Amniotic stem cell (primary cell): ENCODE data around the gene SORCS2.

ENCODE experiments used
- DNase-seq: peaks from one replicate; lab custom pipeline; 2025; lab: John Stamatoyannopoulos, UW

The SORCS2 gene

DNA sequence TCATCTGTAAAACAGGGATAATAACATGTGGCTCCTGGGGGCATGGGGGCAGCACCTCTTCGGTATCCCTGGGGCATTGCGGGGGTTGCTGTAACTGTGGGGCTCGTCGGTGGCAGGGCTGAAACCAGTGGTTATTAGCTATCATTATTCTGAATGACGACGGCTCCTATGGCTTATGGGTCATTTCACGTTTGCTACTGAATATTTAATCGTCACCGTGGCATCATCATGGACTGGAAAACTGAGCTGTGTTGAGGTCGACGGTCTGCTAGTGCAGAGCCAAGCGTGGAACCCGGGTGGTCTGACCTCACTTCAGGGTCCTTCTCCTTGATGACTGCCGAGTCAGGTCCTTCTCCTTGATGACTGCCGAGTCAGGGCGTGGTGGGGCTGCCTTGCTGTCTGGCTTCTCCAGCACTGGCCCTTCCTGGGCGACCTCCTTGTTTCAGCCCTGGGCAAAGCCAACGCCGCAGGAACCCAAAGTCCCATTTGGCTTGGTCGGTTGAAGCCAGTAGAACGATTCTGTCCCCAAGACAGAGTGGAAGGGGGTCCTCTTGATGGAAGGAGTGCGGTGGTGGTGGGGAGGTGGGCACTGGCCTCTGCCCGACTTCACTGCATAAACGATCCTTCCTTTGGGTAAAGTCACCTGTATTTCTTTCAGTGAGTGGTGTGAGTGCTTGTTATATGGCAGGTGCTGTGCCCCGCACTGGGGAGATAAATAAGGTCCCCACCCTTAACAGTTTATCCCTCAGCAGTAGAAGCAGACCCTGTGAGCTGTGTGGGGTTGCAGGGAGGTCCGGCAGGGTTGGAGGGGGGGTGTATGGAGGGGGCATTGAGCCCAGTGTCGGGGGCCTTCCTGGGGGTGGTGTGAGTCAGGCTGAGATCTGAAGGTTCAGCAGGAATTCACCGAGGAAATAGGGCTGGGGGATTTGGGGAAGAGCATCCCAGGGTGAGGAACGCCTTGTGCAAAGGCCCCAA lies 201.6 kb downstream of the SORCS2 start:
- no peak for DNase-seq

DNA sequence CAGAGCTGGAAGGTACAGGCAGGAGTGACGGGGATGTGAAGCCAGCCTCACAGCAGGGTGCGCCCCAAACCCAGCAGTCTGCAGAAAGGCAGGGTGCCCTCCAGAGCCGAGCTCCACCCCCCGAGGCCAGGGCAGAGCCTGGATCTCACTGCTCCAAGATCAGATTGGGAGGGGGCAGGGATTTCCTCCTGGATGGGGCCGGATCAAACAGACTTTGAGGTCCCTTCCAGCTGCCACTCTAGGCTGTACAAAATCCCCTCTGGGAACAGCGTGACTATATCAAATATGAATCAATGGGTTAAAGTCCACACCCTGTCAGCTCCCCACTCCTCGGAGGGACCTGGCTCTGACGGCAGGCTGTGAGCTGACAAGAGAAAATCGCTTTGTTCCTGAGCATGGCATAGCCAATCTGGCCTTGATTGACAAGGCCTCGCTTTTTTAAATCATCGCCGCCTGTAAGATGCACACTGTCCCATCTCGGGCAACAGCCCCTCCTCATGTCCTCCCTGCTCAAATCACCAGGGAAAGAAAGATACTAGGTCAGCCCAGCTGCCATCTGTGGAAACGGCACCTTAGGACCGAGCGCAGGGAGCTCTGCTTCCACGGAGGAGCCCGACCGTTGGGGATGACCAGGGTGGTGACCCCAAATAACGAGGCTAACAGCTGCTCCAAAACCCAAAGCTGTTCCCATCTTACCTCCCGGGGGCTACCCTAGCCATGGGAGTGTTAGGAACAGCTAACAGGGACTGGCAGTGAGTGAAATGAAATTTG lies 202.5 kb downstream of the SORCS2 start:
- no peak for DNase-seq

DNA sequence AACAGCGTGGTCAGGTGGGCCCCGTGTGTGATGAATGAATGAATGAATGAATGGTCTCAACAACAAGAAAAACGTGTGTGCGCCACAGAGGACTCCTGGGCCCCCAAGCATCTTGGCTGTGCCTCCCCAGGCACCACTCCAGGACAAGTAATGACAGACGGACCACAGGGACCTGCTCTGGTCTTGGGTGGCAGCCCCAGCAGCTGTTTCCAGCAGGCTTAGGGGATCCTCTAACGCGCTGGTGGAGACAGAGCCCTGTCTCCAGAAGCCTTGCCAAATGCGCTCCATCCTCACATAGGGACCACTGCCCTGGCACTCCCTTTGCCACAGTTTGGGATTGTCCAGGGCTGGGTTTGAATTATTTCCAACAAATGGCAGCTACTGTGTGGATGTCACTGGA lies 203.3 kb downstream of the SORCS2 start:
- no peak for DNase-seq

DNA sequence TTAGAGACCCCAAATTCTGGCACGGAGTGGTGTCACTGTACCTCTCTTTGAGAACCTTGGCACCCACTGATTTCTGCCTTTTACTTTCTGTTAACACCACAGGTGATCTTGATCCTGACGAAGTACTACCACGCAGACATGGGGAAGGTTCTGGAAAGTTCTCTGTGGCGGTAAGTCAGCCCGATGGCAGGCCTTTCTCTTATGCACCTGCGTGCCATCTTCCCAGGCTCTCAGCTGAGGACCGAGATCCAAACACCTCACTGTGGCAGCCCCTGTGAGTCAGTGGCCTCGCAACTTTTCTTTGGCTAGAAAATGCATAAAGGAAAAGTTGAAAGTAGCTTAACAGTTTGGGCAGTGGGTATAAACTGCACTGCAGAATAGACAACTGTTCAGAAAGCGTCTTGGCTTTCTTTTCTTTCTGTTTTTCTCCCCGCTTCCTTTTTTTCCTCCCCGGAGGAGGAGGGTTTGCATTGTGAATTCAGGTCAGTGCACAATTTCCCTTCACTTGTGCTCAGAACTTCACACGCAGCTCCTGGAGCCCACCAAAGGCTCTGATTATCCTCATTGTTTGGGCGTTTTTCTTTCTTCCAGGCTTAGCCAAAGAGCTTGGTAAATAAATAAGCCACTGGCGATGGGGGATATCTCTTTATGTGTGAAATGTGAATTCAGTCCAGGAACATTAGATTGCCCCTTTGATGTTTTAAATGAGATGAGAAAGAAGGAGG lies 204.0 kb downstream of the SORCS2 start:
- no peak for DNase-seq

DNA sequence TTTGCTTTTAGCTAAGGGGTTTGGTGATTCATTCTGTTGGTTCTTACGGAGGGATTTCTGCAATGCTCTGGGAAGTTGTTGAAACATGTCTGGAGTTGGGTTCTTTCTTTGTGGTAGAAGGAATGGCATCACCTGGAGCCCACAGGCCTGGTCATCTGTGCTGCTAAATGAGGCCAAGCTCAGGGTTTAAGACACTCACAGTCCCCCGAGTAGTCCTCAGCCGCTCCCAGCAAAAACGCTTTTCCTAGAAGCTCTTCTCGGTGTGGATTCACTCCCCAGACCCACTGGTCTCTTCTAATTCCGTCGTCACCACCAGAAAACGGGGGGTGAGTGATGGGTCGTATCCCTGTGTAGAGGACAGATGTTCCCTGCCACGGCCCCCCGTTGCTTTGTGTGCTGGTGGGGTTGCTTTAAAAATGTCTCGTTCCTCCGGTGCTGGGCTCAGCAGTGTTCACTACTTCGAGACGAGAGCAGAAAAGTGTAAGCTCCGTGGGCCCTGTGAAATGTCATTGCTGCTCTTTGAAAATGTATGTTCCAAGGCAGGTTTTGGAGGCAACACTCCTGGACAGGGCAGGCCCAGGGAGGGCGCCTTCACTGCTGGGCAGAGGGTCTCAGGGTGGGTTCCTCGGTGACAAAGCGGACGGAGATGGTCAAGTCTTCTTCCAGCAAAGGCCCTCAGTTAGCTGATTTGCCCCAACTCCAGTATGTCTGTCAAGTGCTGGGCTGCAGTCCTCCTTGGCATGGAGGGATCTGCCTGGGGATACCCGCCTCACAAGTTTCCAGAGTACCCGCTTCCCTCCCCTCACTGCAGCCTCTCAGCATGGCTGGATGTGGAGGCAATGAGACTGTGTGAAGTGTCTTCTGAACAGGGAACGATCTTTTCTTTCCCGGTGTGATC lies 205.1 kb downstream of the SORCS2 start:
- no peak for DNase-seq

DNA sequence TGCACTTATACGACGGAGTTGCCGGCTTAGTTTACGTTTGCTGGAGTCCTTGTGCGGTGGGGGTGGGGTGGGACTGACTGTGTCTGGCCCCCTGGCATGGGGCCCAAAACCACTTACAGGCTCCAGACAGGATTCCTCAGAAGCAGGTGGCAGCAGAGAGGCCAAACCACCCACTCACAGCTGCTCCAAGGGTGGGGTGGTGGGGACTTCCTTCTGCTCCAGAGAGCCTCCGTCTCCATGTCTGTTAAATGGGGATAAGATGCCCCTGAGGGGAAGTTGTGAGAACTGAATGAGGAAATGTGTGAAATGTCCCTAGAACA lies 205.7 kb downstream of the SORCS2 start:
- no peak for DNase-seq

DNA sequence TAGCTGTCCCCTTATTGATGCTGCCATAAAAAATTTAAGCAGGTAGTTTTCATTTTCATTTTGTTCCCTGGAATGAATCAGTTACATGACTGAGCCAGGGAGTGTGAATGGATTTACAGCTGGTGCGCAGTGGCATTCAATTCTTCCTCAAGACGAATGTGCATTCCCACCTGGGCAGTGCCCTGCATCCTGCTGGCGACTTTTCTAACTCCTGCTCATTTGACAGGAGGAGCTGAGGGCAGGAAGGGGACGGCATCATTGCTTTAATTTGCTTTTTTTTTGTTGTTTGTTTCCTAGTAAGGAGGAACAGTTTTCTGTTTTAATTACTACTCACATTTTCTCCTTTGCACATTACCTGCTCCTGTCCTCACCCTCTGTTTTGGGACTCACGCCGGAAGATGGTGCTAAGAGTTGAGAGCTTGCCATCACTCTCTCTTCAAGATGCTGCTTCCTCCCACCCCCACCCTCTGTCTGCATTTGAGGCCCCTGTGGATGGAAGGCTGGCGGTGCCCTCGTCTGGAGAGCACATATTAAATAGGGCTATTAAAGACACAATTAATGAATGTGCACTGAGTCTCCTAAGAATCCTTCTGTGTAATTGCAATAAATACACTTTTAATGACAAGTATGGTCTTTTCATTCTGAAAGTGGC lies 206.6 kb downstream of the SORCS2 start:
- no peak for DNase-seq

DNA sequence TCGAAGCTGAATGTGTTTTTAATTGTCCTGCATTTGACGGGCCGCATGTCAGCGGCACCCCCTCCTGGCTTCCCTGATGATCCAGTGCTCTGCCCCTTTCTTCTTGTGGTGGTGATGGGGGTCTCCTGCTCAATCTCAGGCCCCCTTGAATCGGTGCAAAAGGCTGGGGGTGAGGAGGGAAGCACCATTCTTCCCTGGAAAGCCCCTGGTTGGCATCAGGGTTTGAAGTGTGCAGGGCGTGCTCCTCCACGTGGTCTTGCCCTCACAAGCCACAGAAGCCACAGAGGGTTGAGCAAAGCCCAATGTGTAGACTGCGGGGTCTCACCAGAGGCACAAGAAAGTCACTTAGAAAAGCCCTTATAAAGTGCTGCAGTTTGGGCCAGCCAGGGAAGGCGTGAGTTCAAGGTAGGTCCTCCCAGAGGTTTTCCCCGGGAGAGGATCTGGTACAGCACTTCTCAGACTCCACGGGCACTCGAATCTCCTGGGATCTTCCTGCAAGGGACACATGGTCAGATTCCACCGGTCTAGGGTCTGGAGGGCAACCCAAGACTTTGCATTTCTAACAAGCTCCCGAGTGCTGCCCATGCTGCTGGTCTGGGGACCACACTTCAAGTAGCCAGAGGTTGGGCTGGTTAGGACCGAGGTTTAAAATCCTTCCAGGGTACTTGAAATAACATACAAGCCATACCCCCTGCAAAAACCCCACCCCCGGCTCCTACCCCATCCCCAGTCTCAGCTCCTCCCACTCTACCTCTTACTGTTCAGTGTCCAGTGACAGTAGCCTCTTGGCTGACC lies 207.3 kb downstream of the SORCS2 start:
- no peak for DNase-seq

DNA sequence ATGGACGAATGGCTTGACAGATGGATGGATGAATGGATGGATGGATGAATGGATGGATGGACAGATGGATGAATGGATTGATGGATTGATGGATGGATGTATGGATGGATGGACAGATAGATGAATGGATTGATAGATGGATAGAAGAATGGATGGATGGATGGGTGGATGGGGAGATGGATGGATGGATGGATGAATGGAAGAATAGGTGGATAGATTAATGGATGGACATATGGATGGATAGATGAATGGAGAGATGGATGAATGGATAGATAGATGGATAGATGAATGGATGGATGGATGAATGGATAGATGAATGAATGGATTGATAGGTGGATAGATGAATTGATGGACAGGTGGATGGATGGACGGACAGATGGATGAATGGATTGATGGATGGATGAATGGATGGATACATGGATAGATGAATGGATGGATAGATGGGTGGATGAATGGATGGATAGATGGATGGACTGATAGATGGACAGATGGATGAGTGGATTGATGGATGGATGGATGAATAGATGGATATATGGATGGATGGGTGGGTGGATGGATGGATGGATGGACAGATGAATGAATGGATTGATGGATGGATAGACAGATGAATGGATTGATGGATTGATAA lies 208.4 kb downstream of the SORCS2 start:
- no peak for DNase-seq

DNA sequence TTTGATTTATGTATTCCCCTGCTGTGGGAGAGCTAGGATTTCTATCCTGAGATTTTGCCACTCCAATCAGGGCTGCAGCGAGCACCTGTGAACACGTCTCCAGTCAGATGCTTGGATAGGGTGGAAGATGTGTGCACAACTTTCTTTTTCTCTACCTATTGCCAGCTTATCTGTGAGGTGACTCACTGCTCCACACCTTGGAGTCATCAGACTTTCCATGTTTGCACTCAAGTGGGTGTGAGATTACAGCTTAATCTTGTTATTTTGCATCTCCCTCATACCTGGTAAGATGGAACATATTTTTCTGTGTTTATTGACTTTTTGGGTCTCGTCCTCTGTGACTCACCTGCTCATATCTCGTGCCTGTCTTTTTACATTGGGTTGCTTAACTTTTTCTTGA lies 210.2 kb downstream of the SORCS2 start:
- DNase-seq, result no peak

DNA sequence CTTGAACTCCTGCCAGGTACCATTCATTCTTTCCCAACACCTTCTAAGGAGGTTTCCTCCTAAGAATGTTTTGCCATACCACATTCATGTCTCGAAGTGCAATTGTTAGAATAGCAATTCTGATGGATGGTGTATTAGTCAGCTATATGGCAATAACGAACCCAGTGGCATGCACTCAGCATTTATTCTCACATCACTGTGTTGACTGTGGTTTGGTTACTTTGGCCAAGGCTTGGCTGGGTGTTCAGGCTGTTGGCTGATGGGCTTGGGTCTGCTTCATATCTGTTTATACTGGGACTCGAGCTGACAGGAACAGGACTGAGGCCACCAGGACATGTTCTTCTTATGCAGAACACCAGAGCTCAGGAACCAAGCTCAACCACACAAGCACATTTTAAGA lies 210.7 kb downstream of the SORCS2 start:
- DNase-seq, result no peak

DNA sequence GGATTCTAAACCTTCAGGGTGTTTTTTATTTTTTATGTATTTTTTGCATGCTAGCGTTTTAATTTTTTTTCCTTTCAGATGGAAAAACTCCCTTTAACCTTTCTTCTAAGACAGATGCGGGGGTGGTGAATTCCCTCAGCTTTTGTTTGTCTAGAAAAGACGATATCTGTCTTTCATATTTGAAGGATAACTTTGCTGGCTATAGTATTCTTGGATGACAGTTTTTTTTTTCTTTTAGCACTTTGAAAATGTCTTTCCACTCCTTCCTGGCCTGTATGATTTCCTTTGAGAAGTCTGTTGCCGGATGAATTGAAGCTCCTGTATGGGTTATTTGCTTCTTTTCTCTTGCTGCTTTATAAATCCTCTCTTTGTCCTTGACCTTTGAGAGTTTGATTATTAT lies 215.8 kb downstream of the SORCS2 start:
- no peak for DNase-seq

DNA sequence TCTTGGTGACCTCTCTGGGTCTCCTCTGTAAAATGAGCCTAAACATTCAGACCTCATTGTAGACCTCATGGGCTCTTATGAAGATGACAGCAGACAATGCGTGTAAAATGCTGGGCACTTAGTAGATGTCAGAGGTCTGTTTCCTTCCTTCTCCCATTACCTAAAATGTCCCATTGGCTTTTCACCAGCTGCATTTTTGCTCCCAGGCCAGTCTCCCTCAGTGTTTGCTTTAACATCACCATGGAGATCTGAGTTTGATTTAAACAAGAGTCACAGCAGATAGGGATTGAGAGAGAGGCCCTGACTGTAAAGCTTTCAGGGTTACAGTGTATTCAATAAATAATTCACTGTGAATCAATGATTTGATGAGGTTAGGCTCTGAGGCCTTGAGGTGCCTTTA lies 218.1 kb downstream of the SORCS2 start:
- DNase-seq, result no peak

DNA sequence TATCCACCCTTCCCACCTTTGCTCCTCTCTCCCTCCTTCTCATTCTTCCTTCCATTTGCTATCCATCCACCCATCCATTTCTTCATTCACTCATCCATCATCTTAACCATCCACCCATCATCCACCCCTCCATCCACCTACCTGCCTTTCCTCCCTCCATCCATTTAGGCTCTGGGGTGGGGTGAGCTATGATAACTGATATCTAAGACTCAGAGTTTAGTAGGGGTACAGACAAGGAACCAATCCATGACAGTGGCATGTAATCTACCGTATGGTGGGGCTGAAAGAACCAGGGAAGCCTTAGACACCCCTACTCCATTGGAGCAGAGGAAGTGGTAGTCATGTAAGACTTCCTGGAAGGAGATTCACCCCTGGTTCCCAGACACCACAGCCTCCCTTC lies 219.2 kb downstream of the SORCS2 start:
- no peak for DNase-seq

DNA sequence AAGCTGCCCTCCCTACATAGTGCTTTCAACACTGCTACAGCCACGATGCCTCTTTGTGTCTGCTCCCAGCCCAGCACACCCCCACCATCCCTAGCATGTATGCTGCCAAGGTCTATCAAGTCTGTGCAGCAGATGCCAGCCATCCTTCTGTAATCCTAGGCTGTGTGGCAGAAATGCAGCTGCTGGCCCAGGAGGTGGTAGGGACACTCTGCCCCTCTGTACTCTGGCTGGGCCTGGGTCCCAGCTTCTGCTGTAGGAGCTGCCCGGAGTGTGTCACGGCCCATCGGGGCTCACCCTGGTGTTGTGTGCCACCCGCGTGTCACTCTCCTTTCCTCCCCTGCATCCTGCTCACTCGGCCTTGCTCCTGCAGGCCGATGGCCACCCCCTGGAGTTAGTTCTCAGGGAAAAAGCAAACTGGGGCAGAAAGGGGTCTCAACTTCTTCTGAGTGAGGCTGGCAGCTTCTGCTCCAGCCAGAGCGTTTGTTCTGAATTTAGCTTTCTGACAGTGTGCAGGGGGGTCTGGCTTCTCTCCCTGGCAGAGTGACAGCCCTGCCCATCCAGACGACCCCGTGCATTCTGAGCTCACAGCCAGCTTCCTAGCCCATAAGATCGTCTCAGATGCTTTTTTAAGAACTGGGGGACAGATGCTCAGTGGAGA lies 219.7 kb downstream of the SORCS2 start:
- DNase-seq, result no peak

DNA sequence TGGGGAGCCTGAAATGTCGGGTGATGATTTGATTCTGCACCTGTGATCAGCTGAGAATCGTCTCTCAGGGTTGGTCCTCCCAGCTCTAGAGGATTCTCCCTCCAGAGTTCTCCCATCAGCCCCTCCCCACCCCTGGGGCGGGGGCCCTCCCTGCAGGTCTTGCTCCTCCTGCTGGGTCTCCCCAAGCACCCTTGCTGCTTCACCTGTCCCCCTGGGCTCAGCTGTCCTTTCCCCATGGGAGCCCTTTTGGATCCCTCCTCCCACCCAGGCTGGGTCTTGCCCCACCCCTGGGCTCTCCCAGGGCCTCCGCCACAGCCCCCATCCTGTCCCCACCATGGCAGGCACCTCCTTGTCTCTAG lies 220.2 kb downstream of the SORCS2 start:
- DNase-seq, result no peak

DNA sequence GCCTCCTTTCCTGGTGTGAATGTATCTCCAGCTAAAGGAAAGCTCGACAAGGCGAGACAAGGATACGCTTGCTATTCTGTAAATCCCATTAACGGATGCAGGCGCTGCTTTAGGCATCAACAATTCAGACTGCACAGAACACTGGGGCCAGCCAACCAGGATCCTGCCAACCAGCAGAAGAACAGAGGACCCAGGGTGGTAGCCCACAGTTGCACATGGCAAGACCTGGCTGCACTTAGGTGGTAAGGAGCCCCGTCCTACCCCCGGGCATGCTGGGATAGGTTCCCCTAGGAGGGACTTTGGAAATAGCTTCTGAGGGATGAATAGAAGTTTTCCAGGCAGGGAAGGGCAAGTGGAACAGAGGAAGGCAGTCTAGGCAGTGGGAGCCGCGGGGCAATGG lies 221.7 kb downstream of the SORCS2 start:
- DNase-seq, result no peak

DNA sequence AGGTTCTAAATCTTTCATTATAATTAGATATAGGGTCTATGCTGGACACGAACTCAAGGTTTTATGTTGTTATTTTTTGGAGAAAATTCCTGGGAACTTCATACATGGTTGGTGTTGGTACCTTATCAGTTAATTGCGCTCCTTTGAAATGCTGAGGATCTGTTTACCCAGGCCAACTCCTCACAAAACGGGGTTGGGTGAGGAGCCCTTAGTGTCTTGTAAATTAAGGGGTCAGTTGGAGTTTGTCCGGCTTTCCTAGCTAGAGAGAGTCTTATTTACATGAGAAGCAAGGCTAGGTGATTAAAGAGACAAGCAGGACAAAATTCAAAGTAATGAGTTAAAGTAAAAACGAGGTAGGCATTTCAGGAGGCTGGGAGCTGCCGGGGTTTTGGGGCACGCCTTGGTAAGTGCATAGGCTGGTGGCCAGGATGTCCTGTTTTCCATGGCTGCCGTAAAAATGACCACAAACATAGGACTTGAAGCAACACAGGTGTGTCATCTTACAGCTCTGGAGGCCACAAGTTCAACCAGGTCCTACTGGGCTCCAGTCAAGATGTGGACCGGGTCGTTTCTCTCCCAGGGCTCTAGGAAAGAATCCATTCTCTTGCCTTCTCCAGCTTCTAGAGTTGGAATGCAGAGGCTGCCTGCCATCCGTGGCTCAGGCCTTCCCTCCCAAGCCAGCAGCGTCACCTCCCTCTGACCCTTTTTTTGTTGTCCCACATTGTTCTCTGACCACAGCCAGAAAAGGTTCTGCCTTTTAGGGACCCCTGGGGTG lies 222.6 kb downstream of the SORCS2 start:
- no peak for DNase-seq
